HG03060 (cell line): ENCODE measurements around the gene OGA.
A peak's percentile ranks its signal among the peaks of the same experiment; 100 is the strongest.

ENCODE experiments used
- ATAC-seq: cut with Tn5 transposase; IDR thresholded peaks from one replicate; pipeline ENCODE4 v1.9.1; 2021; ENCODE audit warnings: low read depth, moderate number of reproducible peaks; ENCODE audit not compliant: unreplicated experiment

OGA gene

GRCh38 chr10:101818119-101818871 lies at the start of gene OGA:
OGA (minus strand) TSS chr10:101818444; CDS start chr10:101818022, 422 bp downstream.
- peak; percentile 84 for ATAC-seq

GRCh38 chr10:101867931-101868330 lies 49.7 kb upstream of the OGA start:
- no peak for ATAC-seq

GRCh38 chr10:101859530-101859929 lies 41.3 kb upstream of the OGA start:
- ATAC-seq: no peak

- ATAC-seq: peak; percentile 69
Measured at GRCh38 chr10:101858723-101859500, 40.7 kb upstream of the OGA start.

GRCh38 chr10:101857802-101858476 lies 39.7 kb upstream of the OGA start:
- ATAC-seq: no peak

GRCh38 chr10:101856626-101857025 lies 38.4 kb upstream of the OGA start:
- no peak for ATAC-seq

- no peak for ATAC-seq
Measured at GRCh38 chr10:101851411-101852116, 33.3 kb upstream of the OGA start.

- ATAC-seq: no peak
Measured at GRCh38 chr10:101850749-101851148, 32.5 kb upstream of the OGA start.

- no peak for ATAC-seq
Measured at GRCh38 chr10:101848894-101849351, 30.7 kb upstream of the OGA start.

- ATAC-seq: no peak
Measured at GRCh38 chr10:101848408-101848807, 30.2 kb upstream of the OGA start.

GRCh38 chr10:101845893-101846292 lies 27.6 kb upstream of the OGA start:
- ATAC-seq: no peak

- no peak for ATAC-seq
Measured at GRCh38 chr10:101843032-101844021, 25.1 kb upstream of the OGA start, which contains the start of gene KCNIP2. KCNIP2 (minus strand) TSS chr10:101843800; CDS start chr10:101843568, 232 bp downstream.

- no peak for ATAC-seq
Measured at GRCh38 chr10:101841826-101842225, 23.6 kb upstream of the OGA start.

GRCh38 chr10:101840741-101841453 lies 22.7 kb upstream of the OGA start:
- ATAC-seq: no peak

GRCh38 chr10:101840102-101840684 lies 21.9 kb upstream of the OGA start:
- no peak for ATAC-seq

GRCh38 chr10:101839416-101840063 lies 21.3 kb upstream of the OGA start:
- ATAC-seq: no peak

- no peak for ATAC-seq
Measured at GRCh38 chr10:101839002-101839401, 20.8 kb upstream of the OGA start.
